Activated CD4-positive, alpha-beta T cell treated with anti-CD3 and anti-CD28 coated beads, Interleukin-2, Interleukin-4, amounts not matched to agents 100 ng/mL and 50 ng/mL, durations not matched to agents 16 hours and 8 hours (primary cell): ENCODE data around the gene ADAM8.

ENCODE experiments used
- DNase-seq: peaks from one replicate; pipeline ENCODE4 v3.0.0-alpha.2; 2020; ENCODE audit warnings: low spot score

Gene ADAM8

GRCh38 chr10:133212853-133213494, 63.7 kb downstream of the ADAM8 start:
- DNase-seq = no peak
